Mucosa of gallbladder (tissue), 1 donor: ENCODE results near the gene RERE. TPM values are rescaled to one million over a fixed set of nuclear protein-coding genes. Genes with fewer than 3 reads are reported as not detected.

Source experiments
- DNase-seq: peaks from one replicate; pipeline ENCODE4 v3.0.0-alpha.2; 2020; ENCODE audit warnings: low spot score
- total RNA-seq: library from RNA; stranded (reverse); gene quantifications from one replicate; pipeline ENCODE4 v1.2.1, GENCODE V29; 2021
- donor health status: DM: no; HTN: no; CAD: no.

RERE gene
- total RNA-seq, 1 donor from 2014 or later, result 134 TPM

DNA sequence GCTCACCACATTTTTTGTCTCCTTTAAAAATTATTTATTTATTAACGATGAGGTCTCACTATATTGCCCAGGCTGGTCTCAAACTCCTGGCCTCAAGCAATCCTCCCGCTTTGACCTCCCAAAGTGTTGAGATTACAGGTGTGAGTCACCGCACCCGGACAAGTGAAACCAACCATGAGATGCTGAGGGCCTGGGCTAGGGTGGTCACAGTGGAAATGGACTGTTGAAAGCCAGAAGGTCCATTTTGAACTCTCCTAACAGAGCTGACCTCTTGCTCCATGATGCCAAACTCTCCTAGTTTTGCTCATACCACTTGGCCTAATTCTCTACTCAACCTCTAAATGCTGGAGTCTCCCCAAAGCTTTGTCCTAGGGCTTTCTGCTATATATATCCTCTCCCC is 390.4 kb downstream of the RERE start:
- DNase-seq, result no peak

DNA sequence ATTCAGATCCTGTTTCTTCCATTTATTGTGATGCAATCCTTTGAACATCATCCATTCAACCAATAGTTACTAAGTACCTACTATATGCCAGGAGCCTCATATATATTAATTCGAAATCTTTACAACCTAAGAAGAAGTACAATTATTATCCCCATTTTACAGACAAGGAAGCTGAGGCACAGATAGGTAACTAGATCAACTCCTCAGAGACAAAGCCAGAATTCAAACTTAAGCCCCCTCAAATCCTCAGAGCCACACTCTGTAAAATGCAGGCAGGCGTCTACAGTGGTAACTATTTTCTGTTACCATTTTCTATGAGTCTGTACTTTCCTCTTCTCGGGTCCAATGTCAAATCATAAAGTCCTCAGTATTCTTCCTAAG is 391.7 kb downstream of the RERE start:
- no peak for DNase-seq

- DNase-seq, result no peak
These were observed 392.2 kb downstream of the RERE start for GRCh38 chr1:8425150-8425780.

- peak; percentile 65 for DNase-seq
These were observed 392.8 kb downstream of the RERE start for GRCh38 chr1:8424539-8425116.

GRCh38 chr1:8423692-8424538 is 393.5 kb downstream of the RERE start:
- DNase-seq, result no peak

- DNase-seq, result no peak
These were observed 394.2 kb downstream of the RERE start for GRCh38 chr1:8423269-8423691.

DNA sequence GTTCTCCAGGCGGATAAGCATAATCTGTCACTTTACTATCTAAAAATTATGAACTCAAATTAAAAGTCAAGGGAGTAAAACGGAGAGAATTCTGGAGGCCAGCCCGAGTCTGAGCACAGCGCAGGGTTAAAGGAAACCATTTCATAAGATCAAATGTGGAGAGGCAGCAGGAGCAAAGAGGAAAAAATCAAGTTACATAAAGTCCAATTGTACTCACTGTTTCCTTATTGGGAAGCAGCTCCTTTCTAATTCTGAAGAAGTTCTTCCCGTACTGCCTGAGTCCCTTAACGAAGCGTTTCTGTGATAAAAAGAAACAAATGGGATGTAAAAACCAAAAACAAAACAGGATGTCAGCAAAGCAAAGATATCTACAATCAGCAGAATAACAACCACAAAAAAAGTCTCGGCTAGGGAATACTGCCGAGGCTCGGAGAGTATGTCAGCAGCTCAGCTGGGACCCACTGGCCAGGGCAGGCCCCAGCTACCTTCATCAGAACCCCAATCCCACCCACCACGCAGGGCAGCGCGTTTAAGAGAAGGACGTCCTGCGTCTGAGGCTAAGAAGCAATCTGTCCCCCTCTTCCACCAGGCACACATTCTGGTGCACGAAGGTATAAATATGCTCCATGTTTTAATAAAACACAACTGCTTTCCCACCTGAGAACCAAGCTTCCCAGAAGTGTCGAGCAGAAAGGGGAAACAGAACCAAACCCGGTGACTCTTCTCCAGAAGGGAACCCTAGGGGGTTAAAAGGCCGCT is 394.8 kb downstream of the RERE start:
- DNase-seq, result no peak

DNA sequence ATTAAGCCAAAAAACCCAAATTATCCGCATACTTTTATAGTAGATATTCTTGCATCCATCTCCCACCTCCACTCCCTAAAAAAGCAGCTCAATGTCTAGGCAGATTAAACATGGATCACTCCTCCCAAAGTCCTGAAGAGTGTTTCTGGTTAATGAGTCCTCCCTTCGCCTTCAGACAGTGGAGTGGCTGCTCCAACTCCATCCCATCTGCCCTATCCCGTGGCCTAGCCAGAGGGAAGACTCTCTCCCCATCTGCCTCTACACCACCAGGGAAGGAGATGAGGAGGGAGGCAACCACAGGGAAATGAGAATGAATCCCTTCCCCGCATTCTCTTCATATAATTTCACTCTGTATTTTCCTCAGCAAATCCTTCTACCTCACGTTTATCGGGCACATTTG is 395.7 kb downstream of the RERE start:
- DNase-seq, result no peak

DNA sequence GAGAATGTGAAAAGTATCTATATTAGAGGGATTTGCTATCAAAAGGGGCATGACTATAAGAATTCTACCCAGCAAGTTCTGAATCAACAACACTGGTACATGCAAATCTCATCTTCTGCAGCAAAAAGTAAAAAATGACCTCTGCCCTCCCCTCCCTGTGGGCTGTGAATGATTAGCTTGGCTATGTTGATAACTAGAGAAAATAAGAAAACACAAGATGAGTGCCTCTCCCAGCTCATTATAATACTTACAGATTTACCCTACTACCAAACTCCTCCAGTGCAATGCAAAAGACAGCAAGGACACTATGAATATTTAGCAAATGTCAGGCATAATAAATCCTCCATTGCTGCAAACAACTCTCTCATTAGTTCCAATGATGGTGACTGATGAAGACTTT is 397.1 kb downstream of the RERE start:
- DNase-seq, result peak; percentile 60

GRCh38 chr1:8419861-8420260 is 397.6 kb downstream of the RERE start:
- no peak for DNase-seq

DNA sequence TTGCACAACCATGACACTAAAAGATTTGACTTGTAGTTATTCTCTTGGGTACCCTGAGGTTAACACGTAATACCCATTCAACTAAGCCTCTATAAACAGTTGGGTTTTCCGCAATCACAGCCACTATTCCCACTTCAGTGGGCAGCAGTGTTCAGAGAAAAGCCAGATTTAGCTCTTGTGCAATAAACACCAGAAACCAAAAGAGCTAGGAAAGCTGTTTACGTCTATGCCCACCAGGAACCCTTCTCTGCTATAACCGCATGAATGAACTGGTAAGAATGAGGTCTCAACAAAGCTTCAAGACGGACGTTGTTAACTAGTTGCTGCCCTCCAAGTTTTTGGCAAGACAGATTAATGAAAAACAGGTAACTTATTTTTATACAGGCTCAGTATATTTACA is 398.3 kb downstream of the RERE start:
- no peak for DNase-seq

GRCh38 chr1:8418301-8418700 is 399.1 kb downstream of the RERE start:
- no peak for DNase-seq

GRCh38 chr1:8417625-8418024 is 399.8 kb downstream of the RERE start:
- DNase-seq, result no peak

DNA sequence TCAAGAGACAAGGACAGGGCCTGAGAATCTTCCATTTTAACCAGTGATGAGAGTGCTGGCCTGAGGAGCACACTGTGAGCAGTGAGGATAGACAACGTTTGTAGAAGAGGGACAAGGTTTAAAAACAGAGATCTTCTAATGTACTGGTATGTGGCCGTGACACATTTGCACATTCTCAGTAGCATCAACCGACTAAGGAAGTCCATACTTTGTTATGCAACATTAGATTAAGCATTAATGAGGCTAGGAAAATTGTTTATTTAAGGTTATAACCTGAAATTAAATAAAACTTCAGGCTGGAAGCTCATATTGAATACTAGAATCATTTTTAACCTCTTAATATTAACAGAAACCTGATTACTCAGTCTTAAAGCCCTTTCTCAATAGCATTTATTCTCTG is 400.6 kb downstream of the RERE start:
- DNase-seq, result no peak

- no peak for DNase-seq
These were observed 401.7 kb downstream of the RERE start for GRCh38 chr1:8415526-8416278.

DNA sequence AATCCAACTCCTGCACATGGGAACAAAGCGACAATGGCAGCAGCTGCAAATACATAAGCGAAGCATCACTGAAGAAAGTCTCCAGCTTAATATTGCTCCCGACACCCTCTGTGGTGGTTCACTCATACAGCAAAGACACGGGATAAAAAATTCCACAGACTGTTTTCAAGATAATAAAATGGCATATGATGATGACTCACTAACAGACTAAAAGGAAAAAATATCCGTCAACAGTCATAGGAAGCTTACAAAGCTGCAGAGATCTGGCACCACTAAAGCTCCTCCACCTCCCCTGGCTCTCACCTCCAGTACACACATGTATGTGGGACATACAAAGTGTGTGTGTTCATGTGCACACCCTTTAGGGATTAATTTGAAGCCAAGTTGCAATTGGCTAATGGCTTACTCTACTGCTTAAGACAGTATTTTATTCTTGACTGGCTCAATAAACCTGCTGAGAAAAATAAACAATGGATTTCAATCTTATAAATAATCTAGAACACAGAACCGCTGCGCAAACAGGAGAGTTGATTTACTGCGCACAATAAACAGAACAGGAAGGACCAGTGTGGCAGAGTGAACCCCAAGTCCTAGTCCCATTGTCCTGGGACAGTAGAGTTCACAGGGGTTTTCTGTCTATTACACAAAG is 405.1 kb downstream of the RERE start:
- no peak for DNase-seq

DNA sequence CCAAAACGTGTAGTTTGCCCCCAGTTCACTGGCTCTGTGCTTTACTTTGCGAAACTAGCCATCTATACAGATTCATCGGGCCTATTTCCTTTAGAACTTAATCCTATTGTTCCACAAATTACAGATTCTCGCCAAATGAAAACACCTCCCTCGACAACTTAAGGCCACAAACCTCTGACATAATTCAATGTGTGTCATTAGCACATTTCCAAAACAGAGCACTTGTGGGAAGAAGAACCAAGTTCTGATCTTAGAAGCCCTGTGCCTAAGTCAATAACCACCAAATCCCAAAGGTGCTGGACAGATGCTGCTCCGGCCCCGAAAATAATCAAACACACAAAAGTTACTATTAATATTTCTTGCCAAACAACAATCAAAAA is 405.6 kb downstream of the RERE start:
- DNase-seq, result no peak

GRCh38 chr1:8410791-8411190 is 406.6 kb downstream of the RERE start:
- no peak for DNase-seq

DNA sequence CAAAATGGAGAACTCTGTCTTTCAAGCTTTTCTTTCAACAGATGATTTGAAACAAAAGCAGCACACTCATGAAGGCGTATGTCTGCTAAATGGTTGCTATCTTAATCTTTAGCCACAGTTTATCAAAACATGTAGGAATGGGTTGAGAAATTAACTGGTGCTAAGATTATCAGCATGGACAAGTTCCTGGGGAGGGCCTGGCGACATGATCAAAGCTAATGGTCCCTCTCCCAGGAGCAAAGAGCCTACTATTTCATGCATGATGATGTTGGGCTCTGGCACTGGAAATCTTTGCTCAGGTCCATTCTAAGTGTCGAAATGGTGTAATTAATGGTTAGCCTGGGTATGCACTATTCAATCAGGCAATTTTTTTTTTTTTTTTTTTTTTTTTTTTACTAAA is 407.8 kb downstream of the RERE start:
- no peak for DNase-seq

GRCh38 chr1:8409106-8409505 is 408.3 kb downstream of the RERE start:
- no peak for DNase-seq
